Gastroesophageal sphincter (tissue), 3 donors: ENCODE results near the gene NGRN.
"Not testable (repeated sequence)": the region's sequence is repeated elsewhere in the genome, so short reads cannot be mapped to it uniquely, and the experiment has no call there.

Experiments
- POLR2A ChIP-seq, 2 donors: fragments of 450-650 bp; IDR thresholded peaks; one replicate each; pipeline ENCODE4 v1.6.1; 2017; ENCODE audit warnings: antibody characterized with exemption in 2 of 2, mild to moderate bottlenecking in 2 of 2, moderate library complexity in 1 of 2
- TF ChIP-seq, protein P1 (sequence below), 4 experiments: fragments of 200-600 bp in 2 of 4; fragments of 450-650 bp in 2 of 4; sonication (generic) in 1 of 4; IDR thresholded peaks; one replicate each; pipeline ENCODE4 v1.5.1; 2017 to 2019; ENCODE audit warnings: antibody characterized with exemption in 4 of 4, mild to moderate bottlenecking in 2 of 4, moderate library complexity in 2 of 4

GRCh38 chr15:90293040-90293810 lies 27.8 kb downstream of the NGRN start:
- TF ChIP-seq, protein P1, sequence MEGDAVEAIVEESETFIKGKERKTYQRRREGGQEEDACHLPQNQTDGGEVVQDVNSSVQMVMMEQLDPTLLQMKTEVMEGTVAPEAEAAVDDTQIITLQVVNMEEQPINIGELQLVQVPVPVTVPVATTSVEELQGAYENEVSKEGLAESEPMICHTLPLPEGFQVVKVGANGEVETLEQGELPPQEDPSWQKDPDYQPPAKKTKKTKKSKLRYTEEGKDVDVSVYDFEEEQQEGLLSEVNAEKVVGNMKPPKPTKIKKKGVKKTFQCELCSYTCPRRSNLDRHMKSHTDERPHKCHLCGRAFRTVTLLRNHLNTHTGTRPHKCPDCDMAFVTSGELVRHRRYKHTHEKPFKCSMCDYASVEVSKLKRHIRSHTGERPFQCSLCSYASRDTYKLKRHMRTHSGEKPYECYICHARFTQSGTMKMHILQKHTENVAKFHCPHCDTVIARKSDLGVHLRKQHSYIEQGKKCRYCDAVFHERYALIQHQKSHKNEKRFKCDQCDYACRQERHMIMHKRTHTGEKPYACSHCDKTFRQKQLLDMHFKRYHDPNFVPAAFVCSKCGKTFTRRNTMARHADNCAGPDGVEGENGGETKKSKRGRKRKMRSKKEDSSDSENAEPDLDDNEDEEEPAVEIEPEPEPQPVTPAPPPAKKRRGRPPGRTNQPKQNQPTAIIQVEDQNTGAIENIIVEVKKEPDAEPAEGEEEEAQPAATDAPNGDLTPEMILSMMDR (IDR thresholded peaks at IDR 0.05), result peak; percentile 62 to 88 (median 73)
- TF ChIP-seq POLR2A (IDR thresholded peaks at IDR 0.05), result not testable (repeated sequence)
